GM06990 (cell line): ENCODE measurements around the gene KLF5.
"Not testable (repeated sequence)": the region's sequence is repeated elsewhere in the genome, so short reads cannot be mapped to it uniquely, and the experiment has no call there.

Experiments
- DNase-seq: peaks from one replicate; pipeline ENCODE4 v3.0.0-alpha.2; 2011; ENCODE audit not compliant: insufficient read length; ENCODE audit errors: extremely low read depth
- H3K27me3 ChIP-seq: replicated peaks from 2 replicates; pipeline ENCODE4 v1.6.0; 2011; ENCODE audit warnings: low read length; ENCODE audit not compliant: control insufficient read depth, insufficient read depth
- H3K36me3 ChIP-seq: 2 replicates; pipeline ENCODE4 v1.5.1; 2011; ENCODE audit warnings: low read length; ENCODE audit not compliant: control insufficient read depth, insufficient read depth
- H3K4me3 ChIP-seq: replicated peaks from 2 replicates; pipeline ENCODE4 v1.5.1; 2011; ENCODE audit warnings: low read depth, mild to moderate bottlenecking, control low read depth, low read length
- CTCF ChIP-seq: IDR thresholded peaks from 2 replicates; pipeline ENCODE4 v1.5.1; 2011; ENCODE audit warnings: low read length, control low read depth, mild to moderate bottlenecking, inconsistent platforms; ENCODE audit not compliant: insufficient read depth, poor library complexity, severe bottlenecking

KLF5 gene

DNA sequence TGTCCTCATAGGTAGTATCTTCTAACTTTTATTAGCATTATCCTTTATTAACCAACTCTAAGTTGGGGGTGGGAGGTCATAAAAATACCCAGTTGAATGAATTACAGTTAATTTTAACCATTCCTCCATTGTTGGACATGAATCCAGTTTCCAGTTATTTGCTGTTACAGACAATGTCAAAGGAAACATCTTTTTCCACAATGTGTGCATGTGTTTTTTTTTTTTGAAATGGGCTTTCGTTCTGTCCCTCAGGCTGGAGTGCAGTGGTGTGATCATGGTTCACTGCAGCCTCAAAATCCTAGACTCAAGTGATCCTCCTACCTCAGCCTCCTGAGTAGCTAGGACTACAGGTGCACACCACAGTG, 32.0 kb downstream of the KLF5 start:
- no peaks in the 10 kb centered on the region for H3K27me3 ChIP-seq
- no peak for TF ChIP-seq CTCF
- H3K4me3 ChIP-seq, result no peak overlapping the region
- no peaks in the 10 kb centered on the region for H3K36me3 ChIP-seq
- DNase-seq, result no peak

- Histone ChIP-seq H3K4me3 (no peak overlapping the region), H3K36me3 (no peaks in the 10 kb centered on the region), H3K27me3 (no peaks in the 10 kb centered on the region)
- TF ChIP-seq CTCF, result no peak
- no peak for DNase-seq
Observed at GRCh38 chr13:73092829-73093228, 34.0 kb downstream of the KLF5 start.

DNA sequence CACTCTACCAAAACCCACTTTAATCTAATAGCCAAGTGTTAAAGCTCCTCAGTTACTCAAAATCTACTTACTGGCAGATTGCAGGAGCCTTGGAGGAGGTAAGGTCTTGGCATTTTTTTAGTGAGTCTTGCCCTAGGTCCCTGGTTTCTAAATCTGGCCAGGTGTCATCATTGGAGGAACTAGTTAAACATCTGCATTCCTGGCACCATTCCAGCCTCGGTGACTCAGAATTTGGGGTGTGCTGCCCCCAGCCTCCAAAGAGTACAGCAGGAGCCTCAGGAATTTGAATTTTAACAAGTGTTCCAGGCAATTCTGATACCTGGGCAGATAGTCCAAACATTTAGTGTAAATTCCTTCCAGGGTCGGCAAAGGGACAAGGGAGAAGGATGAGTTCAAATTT, 37.4 kb downstream of the KLF5 start:
- no peak for DNase-seq
- H3K36me3 ChIP-seq, result no peaks in the 10 kb centered on the region
- H3K4me3 ChIP-seq, result no peak overlapping the region
- no peaks in the 10 kb centered on the region for H3K27me3 ChIP-seq
- TF ChIP-seq CTCF, result no peak

GRCh38 chr13:73096638-73097037, 37.8 kb downstream of the KLF5 start:
- no peak for DNase-seq
- TF ChIP-seq CTCF, result no peak

DNA sequence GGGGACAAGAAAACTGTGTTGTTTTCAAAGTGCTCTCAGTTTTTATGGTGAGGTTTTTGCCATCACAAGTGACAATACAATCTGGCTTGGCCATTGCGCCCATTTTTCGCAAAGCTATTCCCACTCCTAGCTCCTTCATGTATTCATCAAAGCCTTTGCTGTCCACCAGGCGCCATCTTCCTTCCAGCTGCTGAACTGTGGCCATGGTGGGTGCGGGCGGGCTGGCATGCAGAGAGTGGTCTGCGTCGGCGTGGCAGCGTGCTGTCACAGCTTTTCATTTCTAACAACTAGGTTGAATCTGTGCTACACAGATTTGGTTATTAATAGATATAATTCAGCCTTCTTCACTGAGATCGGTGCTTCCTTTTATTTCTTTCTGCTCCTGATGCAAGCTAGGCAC, 42.0 kb downstream of the KLF5 start:
- not testable (repeated sequence) for H3K4me3 ChIP-seq, H3K36me3 ChIP-seq, H3K27me3 ChIP-seq, DNase-seq

More at GRCh38 chr13:73096638-73097037, 37.8 kb downstream of the KLF5 start:
- no peak overlapping the region for H3K4me3 ChIP-seq
- H3K36me3 ChIP-seq, result no peaks in the 10 kb centered on the region
- no peaks in the 10 kb centered on the region for H3K27me3 ChIP-seq

GRCh38 chr13:73101351-73102007, 42.7 kb downstream of the KLF5 start:
- no peaks in the 10 kb centered on the region for H3K27me3 ChIP-seq
- TF ChIP-seq CTCF, result no peak
- DNase-seq, result no peak
- H3K4me3 ChIP-seq, result no peak overlapping the region
- H3K36me3 ChIP-seq, result no peaks in the 10 kb centered on the region
